Upper lobe of right lung (tissue), 1 donor: ENCODE results near the gene RNF223. TPM values are rescaled to one million over a fixed set of nuclear protein-coding genes. Genes with fewer than 3 reads are reported as not detected.

Source experiments
- ATAC-seq: fragments of 200-7000 bp; cut with Tn5 transposase; one replicate; pipeline ENCODE4 v1.9.1; 2020; ENCODE audit warnings: mild to moderate bottlenecking, moderate library complexity
- DNase-seq: peaks from one replicate; pipeline ENCODE4 v3.0.0-alpha.2; 2020
- H3K27ac ChIP-seq: fragments of 200-600 bp; one replicate; pipeline ENCODE4 v1.8.0; 2022
- H3K27me3 ChIP-seq: fragments of 200-600 bp; one replicate; pipeline ENCODE4 v1.8.0; 2022; ENCODE audit warnings: mild to moderate bottlenecking
- H3K36me3 ChIP-seq: fragments of 200-600 bp; one replicate; pipeline ENCODE4 v1.8.0; 2022
- H3K4me1 ChIP-seq: fragments of 200-600 bp; one replicate; pipeline ENCODE4 v1.8.0; 2022
- H3K4me3 ChIP-seq: fragments of 200-600 bp; one replicate; pipeline ENCODE4 v1.8.0; 2022; ENCODE audit warnings: mild to moderate bottlenecking
- H3K9me3 ChIP-seq: fragments of 200-600 bp; one replicate; pipeline ENCODE4 v1.8.0; 2022
- CTCF ChIP-seq: fragments of 200-600 bp; IDR thresholded peaks from one replicate; pipeline ENCODE4 v1.8.0; 2022; ENCODE audit warnings: antibody characterized with exemption
- intact Hi-C: fragments of 100-400 bp; cut with DNase I; formaldehyde crosslinking; loops from one replicate; pipeline ENCODE4 v1.11.0; 2022
- total RNA-seq: library from RNA; stranded (reverse); fragmentation: NEBNext Ultra II Directional; extraction: Animal tissue kit (Norgen Biotek cat#: 25700); gene quantifications from one replicate; pipeline ENCODE4 v1.2.1, GENCODE V29; 2021
- donor health status: DM: no; HTN: yes; CAD: no; lungs with severe emphysema.

RNF223 gene
- total RNA-seq, 1 donor from 2014 or later, result 0.55 TPM

- H3K9me3 ChIP-seq, result no peaks in the 10 kb centered on the region
- H3K4me1 ChIP-seq, result no peaks in the 10 kb centered on the region
- H3K27me3 ChIP-seq, result no peaks in the 10 kb centered on the region
- ATAC-seq (no peak), DNase-seq (peak; percentile 57)
- intact Hi-C loops, result no loop called here
- H3K4me3 ChIP-seq, result no peak overlapping the region
- no peaks in the 10 kb centered on the region for H3K36me3 ChIP-seq
- TF ChIP-seq CTCF, result no peak
- no peak overlapping the region for H3K27ac ChIP-seq
Observed at GRCh38 chr1:1089731-1090423, 15.8 kb upstream of the RNF223 start.

- TF ChIP-seq CTCF, result no peak
- Histone ChIP-seq H3K9me3 (no peaks in the 10 kb centered on the region), H3K4me1 (no peaks in the 10 kb centered on the region), H3K36me3 (no peaks in the 10 kb centered on the region), H3K27ac (no peak overlapping the region), H3K4me3 (no peak overlapping the region), H3K27me3 (no peaks in the 10 kb centered on the region)
- no peak for ATAC-seq
- DNase-seq, result peak; percentile 62
- intact Hi-C loops, result no loop called here
Observed at GRCh38 chr1:1088801-1089680, 14.9 kb upstream of the RNF223 start.

- Histone ChIP-seq H3K36me3 (no peaks in the 10 kb centered on the region), H3K4me1 (no peaks in the 10 kb centered on the region), H3K27ac (no peak overlapping the region), H3K9me3 (no peaks in the 10 kb centered on the region), H3K4me3 (no peak overlapping the region), H3K27me3 (no peaks in the 10 kb centered on the region)
- ATAC-seq (no peak), DNase-seq (peak; percentile 43)
- no peak for TF ChIP-seq CTCF
- intact Hi-C loops, result no loop called here
Observed at GRCh38 chr1:1088029-1088800, 14.1 kb upstream of the RNF223 start.

- ATAC-seq, result no peak
- TF ChIP-seq CTCF, result no peak
- H3K4me1 ChIP-seq, result no peaks in the 10 kb centered on the region
Observed at GRCh38 chr1:1087351-1088028, 13.4 kb upstream of the RNF223 start.

GRCh38 chr1:1086911-1087341 lies 12.8 kb upstream of the RNF223 start:
- intact Hi-C loops, result no loop called here
- no peak for TF ChIP-seq CTCF
- DNase-seq (peak; percentile 60), ATAC-seq (no peak)
- no peaks in the 10 kb centered on the region for H3K4me1 ChIP-seq
- no peaks in the 10 kb centered on the region for H3K36me3 ChIP-seq
- H3K9me3 ChIP-seq, result no peaks in the 10 kb centered on the region
- H3K27me3 ChIP-seq, result no peaks in the 10 kb centered on the region
- no peak overlapping the region for H3K27ac ChIP-seq
- H3K4me3 ChIP-seq, result no peak overlapping the region

More at GRCh38 chr1:1087351-1088028, 13.4 kb upstream of the RNF223 start:
- H3K4me3 ChIP-seq, result no peak overlapping the region
- no peaks in the 10 kb centered on the region for H3K36me3 ChIP-seq
- no peak overlapping the region for H3K27ac ChIP-seq
- H3K27me3 ChIP-seq, result no peaks in the 10 kb centered on the region
- H3K9me3 ChIP-seq, result no peaks in the 10 kb centered on the region
- intact Hi-C loops, result no loop called here
- peak; percentile 55 for DNase-seq
